Prostate gland (tissue), 2 donors: ENCODE data around the gene CARNS1.

Experiments
- POLR2A ChIP-seq: fragments of 450-650 bp; IDR thresholded peaks from one replicate; pipeline ENCODE4 v1.6.1; 2016; ENCODE audit warnings: antibody characterized with exemption, mild to moderate bottlenecking
- TF ChIP-seq, protein P1 (sequence below), 4 experiments: fragments of 200-600 bp in 2 of 4; fragments of 450-650 bp in 2 of 4; sonication (generic) in 2 of 4; IDR thresholded peaks; 1 replicate in 3 of 4; 2 replicates in 1 of 4; pipeline ENCODE4 v1.5.1; 2016 to 2019; ENCODE audit warnings: antibody characterized with exemption in 4 of 4, mild to moderate bottlenecking in 2 of 4, moderate library complexity in 2 of 4

- TF ChIP-seq, protein P1, sequence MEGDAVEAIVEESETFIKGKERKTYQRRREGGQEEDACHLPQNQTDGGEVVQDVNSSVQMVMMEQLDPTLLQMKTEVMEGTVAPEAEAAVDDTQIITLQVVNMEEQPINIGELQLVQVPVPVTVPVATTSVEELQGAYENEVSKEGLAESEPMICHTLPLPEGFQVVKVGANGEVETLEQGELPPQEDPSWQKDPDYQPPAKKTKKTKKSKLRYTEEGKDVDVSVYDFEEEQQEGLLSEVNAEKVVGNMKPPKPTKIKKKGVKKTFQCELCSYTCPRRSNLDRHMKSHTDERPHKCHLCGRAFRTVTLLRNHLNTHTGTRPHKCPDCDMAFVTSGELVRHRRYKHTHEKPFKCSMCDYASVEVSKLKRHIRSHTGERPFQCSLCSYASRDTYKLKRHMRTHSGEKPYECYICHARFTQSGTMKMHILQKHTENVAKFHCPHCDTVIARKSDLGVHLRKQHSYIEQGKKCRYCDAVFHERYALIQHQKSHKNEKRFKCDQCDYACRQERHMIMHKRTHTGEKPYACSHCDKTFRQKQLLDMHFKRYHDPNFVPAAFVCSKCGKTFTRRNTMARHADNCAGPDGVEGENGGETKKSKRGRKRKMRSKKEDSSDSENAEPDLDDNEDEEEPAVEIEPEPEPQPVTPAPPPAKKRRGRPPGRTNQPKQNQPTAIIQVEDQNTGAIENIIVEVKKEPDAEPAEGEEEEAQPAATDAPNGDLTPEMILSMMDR (IDR thresholded peaks at IDR 0.05): peak in 3 of 4 experiments; percentile 42 to 79 (median 68)
- TF ChIP-seq POLR2A: peak; percentile 37
Observed at GRCh38 chr11:67373648-67374570, 41.6 kb upstream of the CARNS1 start.
